Measurements from ENCODE around the gene GNAO1.
"Not testable (repeated sequence)": the region's sequence is repeated elsewhere in the genome, so short reads cannot be mapped to it uniquely, and the experiment has no call there.

The GNAO1 gene

GRCh38 chr16:56369202-56369601, 177.9 kb downstream of the GNAO1 start:
- DNase-seq = no peak

- no peak for DNase-seq
These were observed 179.0 kb downstream of the GNAO1 start for GRCh38 chr16:56370185-56370874.

GRCh38 chr16:56370875-56371659, 179.8 kb downstream of the GNAO1 start:
- DNase-seq = no peak

- no peak for DNase-seq
These were observed 180.3 kb downstream of the GNAO1 start for GRCh38 chr16:56371660-56371937.

GRCh38 chr16:56372013-56372634, 180.8 kb downstream of the GNAO1 start:
- DNase-seq = no peak

- DNase-seq = no peak
These were observed 181.7 kb downstream of the GNAO1 start for GRCh38 chr16:56373003-56373402.

- not testable (repeated sequence) for DNase-seq
These were observed 184.5 kb downstream of the GNAO1 start for GRCh38 chr16:56375792-56376191.

GRCh38 chr16:56379044-56379443, 187.8 kb downstream of the GNAO1 start:
- DNase-seq = not testable (repeated sequence)

- DNase-seq = not testable (repeated sequence)
These were observed 189.6 kb downstream of the GNAO1 start for GRCh38 chr16:56380778-56381485.

GRCh38 chr16:56382459-56382858, 191.2 kb downstream of the GNAO1 start:
- no peak for DNase-seq

GRCh38 chr16:56382901-56383355, 191.6 kb downstream of the GNAO1 start:
- no peak for DNase-seq

- DNase-seq = no peak
These were observed 192.9 kb downstream of the GNAO1 start for GRCh38 chr16:56384074-56384721.

GRCh38 chr16:56387396-56387795, 196.1 kb downstream of the GNAO1 start:
- no peak for DNase-seq

- DNase-seq = no peak
These were observed 196.9 kb downstream of the GNAO1 start for GRCh38 chr16:56388209-56388608.

- DNase-seq = no peak
These were observed 198.3 kb downstream of the GNAO1 start for GRCh38 chr16:56389554-56389953.

GRCh38 chr16:56396724-56397123, 205.4 kb downstream of the GNAO1 start:
- DNase-seq = not testable (repeated sequence)

- no peak for DNase-seq
These were observed 207.8 kb downstream of the GNAO1 start for GRCh38 chr16:56399047-56399446.

GRCh38 chr16:56399486-56399885, 208.2 kb downstream of the GNAO1 start:
- DNase-seq = no peak

- no peak for DNase-seq
These were observed 209.2 kb downstream of the GNAO1 start for GRCh38 chr16:56400458-56400857.

GRCh38 chr16:56401482-56401881, 210.2 kb downstream of the GNAO1 start:
- no peak for DNase-seq

GRCh38 chr16:56405977-56406672, 214.8 kb downstream of the GNAO1 start:
- DNase-seq = no peak

All from SIG-M5 (cell line).